Liver (tissue), 9 donors: ENCODE measurements around the gene NAA38. TPM values are rescaled to one million over a fixed set of nuclear protein-coding genes. Genes with fewer than 3 reads are reported as not detected.

Source experiments
- DNase-seq: peaks from one replicate; pipeline ENCODE4 v3.0.0-alpha.2; 2017; ENCODE audit warnings: low spot score
- H3K27ac ChIP-seq, 2 donors: one replicate each; pipeline ENCODE4 v1.7.0; 2013; ENCODE audit warnings: inconsistent platforms in 2 of 2, low read length in 2 of 2, control low read depth in 1 of 2, low read depth in 1 of 2, mild to moderate bottlenecking in 1 of 2
- H3K27me3 ChIP-seq, 4 donors: one replicate each; pipeline versions ENCODE4 v1.6.1 to v1.7.0; 2013; ENCODE audit warnings: low read length in 3 of 4, inconsistent platforms in 1 of 4, mild to moderate bottlenecking in 1 of 4, moderate library complexity in 1 of 4; ENCODE audit not compliant: control insufficient read depth in 4 of 4, insufficient read depth in 4 of 4
- H3K36me3 ChIP-seq, 4 donors: one replicate each; pipeline versions ENCODE4 v1.6.1 to v1.7.0; 2013; ENCODE audit warnings: low read length in 3 of 4, mild to moderate bottlenecking in 3 of 4, low read depth in 1 of 4, moderate library complexity in 1 of 4; ENCODE audit not compliant: control insufficient read depth in 4 of 4, insufficient read depth in 3 of 4
- H3K4me1 ChIP-seq, 4 donors: one replicate each; pipeline versions ENCODE4 v1.6.1 to v1.7.0; 2013; ENCODE audit warnings: low read length in 3 of 4, mild to moderate bottlenecking in 3 of 4, moderate library complexity in 1 of 4; ENCODE audit not compliant: control insufficient read depth in 4 of 4, insufficient read depth in 4 of 4
- H3K4me3 ChIP-seq, 3 donors: one replicate each; pipeline versions ENCODE4 v1.6.1 to v1.7.0; 2013; ENCODE audit warnings: low read length in 3 of 3, control low read depth in 1 of 3, low read depth in 1 of 3, mild to moderate bottlenecking in 1 of 3
- H3K9ac ChIP-seq, 2 donors: one replicate each; pipeline ENCODE4 v1.7.0; 2013; ENCODE audit warnings: low read length in 2 of 2, mild to moderate bottlenecking in 2 of 2, moderate library complexity in 2 of 2, control low read depth in 1 of 2, low read depth in 1 of 2
- H3K9me3 ChIP-seq, 4 donors: one replicate each; pipeline versions ENCODE4 v1.6.1 to v1.7.0; 2013; ENCODE audit warnings: low read length in 3 of 4; ENCODE audit not compliant: control insufficient read depth in 4 of 4
- EGR1 ChIP-seq, 2 donors: IDR thresholded peaks; 2 replicates each; pipeline ENCODE4 v1.6.1; 2016 to 2018; ENCODE audit warnings: antibody characterized with exemption in 2 of 2, low read depth in 2 of 2
- FOXA1 ChIP-seq: IDR thresholded peaks from 2 replicates; pipeline ENCODE4 v1.6.1; 2016; ENCODE audit warnings: antibody characterized with exemption
- FOXA2 ChIP-seq: IDR thresholded peaks from 2 replicates; pipeline ENCODE4 v1.6.1; 2016; ENCODE audit warnings: antibody characterized with exemption
- GABPA ChIP-seq, 2 donors: IDR thresholded peaks in 1 of 2; conservative IDR thresholded peaks in 1 of 2; 2 replicates each; pipeline ENCODE4 v1.6.1; 2016; ENCODE audit warnings: antibody characterized with exemption in 2 of 2, mild to moderate bottlenecking in 1 of 2, moderate library complexity in 1 of 2
- HNF4A ChIP-seq, 2 donors: conservative IDR thresholded peaks; 2 replicates each; pipeline ENCODE4 v1.6.1; 2016; ENCODE audit warnings: antibody characterized with exemption in 2 of 2, mild to moderate bottlenecking in 2 of 2
- HNF4G ChIP-seq: IDR thresholded peaks from 2 replicates; pipeline ENCODE4 v1.6.1; 2016; ENCODE audit warnings: antibody characterized with exemption
- JUND ChIP-seq, 2 donors: IDR thresholded peaks; 2 replicates each; pipeline ENCODE4 v1.6.1; 2016; ENCODE audit warnings: antibody characterized with exemption in 2 of 2
- NR2F2 ChIP-seq: IDR thresholded peaks from 2 replicates; pipeline ENCODE4 v1.6.1; 2016; ENCODE audit warnings: antibody characterized with exemption
- RAD21 ChIP-seq, 2 donors: IDR thresholded peaks; 2 replicates each; pipeline ENCODE4 v1.6.1; 2016; ENCODE audit warnings: antibody characterized with exemption in 2 of 2, mild to moderate bottlenecking in 2 of 2
- RXRA ChIP-seq, 2 donors: IDR thresholded peaks; 2 replicates each; pipeline ENCODE4 v1.6.1; 2017 to 2018; ENCODE audit warnings: antibody characterized with exemption in 2 of 2, mild to moderate bottlenecking in 1 of 2
- SP1 ChIP-seq: IDR thresholded peaks from 2 replicates; pipeline ENCODE4 v1.6.1; 2018; ENCODE audit warnings: antibody characterized with exemption, mild to moderate bottlenecking
- TAF1 ChIP-seq: conservative IDR thresholded peaks from 2 replicates; pipeline ENCODE4 v1.6.1; 2016; ENCODE audit warnings: antibody characterized with exemption, mild to moderate bottlenecking
- YY1 ChIP-seq: IDR thresholded peaks from 2 replicates; pipeline ENCODE4 v1.6.1; 2016; ENCODE audit warnings: antibody characterized with exemption, mild to moderate bottlenecking
- WGBS: extraction: QIAGEN DNeasy Blood & Tissue Kit; methylation state at CpG from one replicate; pipeline ENCODE4 v1.1.7; 2013; 5-methylcytosine and 5-hydroxymethylcytosine counted together
- polyA plus RNA-seq, 2 donors: library from polyadenylated mRNA; stranded (reverse) in 1 of 2; unstranded in 1 of 2; fragments of 200-250 nt in 1 of 2; fragments of >200 nt in 1 of 2; fragmentation: Nextera tagmentation in 1 of 2; extraction: Ambion mirVana in 1 of 2; gene quantifications; one replicate each; pipeline versions ENCODE4 v1.2.1 to v1.2.3, GENCODE V29; 2013 to 2015
- total RNA-seq, 2 donors: library from RNA; depleted of rRNA; stranded (reverse); fragments of >200 nt; gene quantifications; one replicate each; pipeline ENCODE4 v1.2.3, GENCODE V29; 2014
- TF ChIP-seq, protein P1 (sequence below): IDR thresholded peaks from 2 replicates; pipeline ENCODE4 v1.6.1; 2016; ENCODE audit warnings: antibody characterized with exemption, mild to moderate bottlenecking
- TF ChIP-seq, protein P2 (sequence below): fragments of 150-350 bp; IDR thresholded peaks from 2 replicates; pipeline ENCODE4 v1.5.1; 2017; ENCODE audit warnings: improper control_type of control experiment, low read depth, low read length; ENCODE audit not compliant: missing input control
- TF ChIP-seq, protein P3 (sequence below): IDR thresholded peaks from 2 replicates; pipeline ENCODE4 v1.6.1; 2016; ENCODE audit warnings: antibody characterized with exemption
- TF ChIP-seq, protein P4 (sequence below): IDR thresholded peaks from 2 replicates; pipeline ENCODE4 v1.6.1; 2016; ENCODE audit warnings: antibody characterized with exemption
- TF ChIP-seq, protein P5 (sequence below): IDR thresholded peaks from 2 replicates; pipeline ENCODE4 v1.6.1; 2016; ENCODE audit warnings: antibody characterized with exemption
- donor health status: healthy.
- donor health status: healthy.
- donor health status: healthy.
- donor health status: healthy.
- donor health status: healthy.

The NAA38 gene
- total and polyA plus RNA-seq, 4 donors: 24.3 to 118 (median 56.8) TPM

- TF ChIP-seq, protein P1, sequence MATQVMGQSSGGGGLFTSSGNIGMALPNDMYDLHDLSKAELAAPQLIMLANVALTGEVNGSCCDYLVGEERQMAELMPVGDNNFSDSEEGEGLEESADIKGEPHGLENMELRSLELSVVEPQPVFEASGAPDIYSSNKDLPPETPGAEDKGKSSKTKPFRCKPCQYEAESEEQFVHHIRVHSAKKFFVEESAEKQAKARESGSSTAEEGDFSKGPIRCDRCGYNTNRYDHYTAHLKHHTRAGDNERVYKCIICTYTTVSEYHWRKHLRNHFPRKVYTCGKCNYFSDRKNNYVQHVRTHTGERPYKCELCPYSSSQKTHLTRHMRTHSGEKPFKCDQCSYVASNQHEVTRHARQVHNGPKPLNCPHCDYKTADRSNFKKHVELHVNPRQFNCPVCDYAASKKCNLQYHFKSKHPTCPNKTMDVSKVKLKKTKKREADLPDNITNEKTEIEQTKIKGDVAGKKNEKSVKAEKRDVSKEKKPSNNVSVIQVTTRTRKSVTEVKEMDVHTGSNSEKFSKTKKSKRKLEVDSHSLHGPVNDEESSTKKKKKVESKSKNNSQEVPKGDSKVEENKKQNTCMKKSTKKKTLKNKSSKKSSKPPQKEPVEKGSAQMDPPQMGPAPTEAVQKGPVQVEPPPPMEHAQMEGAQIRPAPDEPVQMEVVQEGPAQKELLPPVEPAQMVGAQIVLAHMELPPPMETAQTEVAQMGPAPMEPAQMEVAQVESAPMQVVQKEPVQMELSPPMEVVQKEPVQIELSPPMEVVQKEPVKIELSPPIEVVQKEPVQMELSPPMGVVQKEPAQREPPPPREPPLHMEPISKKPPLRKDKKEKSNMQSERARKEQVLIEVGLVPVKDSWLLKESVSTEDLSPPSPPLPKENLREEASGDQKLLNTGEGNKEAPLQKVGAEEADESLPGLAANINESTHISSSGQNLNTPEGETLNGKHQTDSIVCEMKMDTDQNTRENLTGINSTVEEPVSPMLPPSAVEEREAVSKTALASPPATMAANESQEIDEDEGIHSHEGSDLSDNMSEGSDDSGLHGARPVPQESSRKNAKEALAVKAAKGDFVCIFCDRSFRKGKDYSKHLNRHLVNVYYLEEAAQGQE: no peak
Observed at GRCh38 chr17:7831233-7831632, 26.1 kb downstream of the NAA38 start (continued).

GRCh38 chr17:7830616-7831015 lies 26.7 kb downstream of the NAA38 start:
- WGBS: 86% methylated on average over 8 of the region's 8 CpGs
- Histone ChIP-seq H3K36me3 (no peaks in the 10 kb centered on the region), H3K4me1 (peaks cover 6 to 21% (median 14%) of the 10 kb centered on the region in 4 donors), H3K27me3 (no peaks in the 10 kb centered on the region), H3K9ac (no peak overlapping the region), H3K9me3 (no peaks in the 10 kb centered on the region), H3K4me3 (no peak overlapping the region), H3K27ac (no peak overlapping the region)
- TF ChIP-seq SP1: no peak
- no peak for TF ChIP-seq RAD21 (IDR thresholded peaks at IDR 0.05)
- TF ChIP-seq, protein P2, sequence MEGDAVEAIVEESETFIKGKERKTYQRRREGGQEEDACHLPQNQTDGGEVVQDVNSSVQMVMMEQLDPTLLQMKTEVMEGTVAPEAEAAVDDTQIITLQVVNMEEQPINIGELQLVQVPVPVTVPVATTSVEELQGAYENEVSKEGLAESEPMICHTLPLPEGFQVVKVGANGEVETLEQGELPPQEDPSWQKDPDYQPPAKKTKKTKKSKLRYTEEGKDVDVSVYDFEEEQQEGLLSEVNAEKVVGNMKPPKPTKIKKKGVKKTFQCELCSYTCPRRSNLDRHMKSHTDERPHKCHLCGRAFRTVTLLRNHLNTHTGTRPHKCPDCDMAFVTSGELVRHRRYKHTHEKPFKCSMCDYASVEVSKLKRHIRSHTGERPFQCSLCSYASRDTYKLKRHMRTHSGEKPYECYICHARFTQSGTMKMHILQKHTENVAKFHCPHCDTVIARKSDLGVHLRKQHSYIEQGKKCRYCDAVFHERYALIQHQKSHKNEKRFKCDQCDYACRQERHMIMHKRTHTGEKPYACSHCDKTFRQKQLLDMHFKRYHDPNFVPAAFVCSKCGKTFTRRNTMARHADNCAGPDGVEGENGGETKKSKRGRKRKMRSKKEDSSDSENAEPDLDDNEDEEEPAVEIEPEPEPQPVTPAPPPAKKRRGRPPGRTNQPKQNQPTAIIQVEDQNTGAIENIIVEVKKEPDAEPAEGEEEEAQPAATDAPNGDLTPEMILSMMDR: no peak
- TF ChIP-seq, protein P3, sequence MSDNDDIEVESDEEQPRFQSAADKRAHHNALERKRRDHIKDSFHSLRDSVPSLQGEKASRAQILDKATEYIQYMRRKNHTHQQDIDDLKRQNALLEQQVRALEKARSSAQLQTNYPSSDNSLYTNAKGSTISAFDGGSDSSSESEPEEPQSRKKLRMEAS: no peak
- no peak for TF ChIP-seq GABPA (IDR thresholded peaks at IDR 0.05 in 1 of 2, conservative IDR thresholded peaks at IDR 0.05 in 1 of 2)
- TF ChIP-seq EGR1 (IDR thresholded peaks at IDR 0.05; ENCODE audit: low read depth in 2 of 2): no peak
- TF ChIP-seq TAF1: no peak
- no peak for TF ChIP-seq NR2F2
- TF ChIP-seq, protein P4, sequence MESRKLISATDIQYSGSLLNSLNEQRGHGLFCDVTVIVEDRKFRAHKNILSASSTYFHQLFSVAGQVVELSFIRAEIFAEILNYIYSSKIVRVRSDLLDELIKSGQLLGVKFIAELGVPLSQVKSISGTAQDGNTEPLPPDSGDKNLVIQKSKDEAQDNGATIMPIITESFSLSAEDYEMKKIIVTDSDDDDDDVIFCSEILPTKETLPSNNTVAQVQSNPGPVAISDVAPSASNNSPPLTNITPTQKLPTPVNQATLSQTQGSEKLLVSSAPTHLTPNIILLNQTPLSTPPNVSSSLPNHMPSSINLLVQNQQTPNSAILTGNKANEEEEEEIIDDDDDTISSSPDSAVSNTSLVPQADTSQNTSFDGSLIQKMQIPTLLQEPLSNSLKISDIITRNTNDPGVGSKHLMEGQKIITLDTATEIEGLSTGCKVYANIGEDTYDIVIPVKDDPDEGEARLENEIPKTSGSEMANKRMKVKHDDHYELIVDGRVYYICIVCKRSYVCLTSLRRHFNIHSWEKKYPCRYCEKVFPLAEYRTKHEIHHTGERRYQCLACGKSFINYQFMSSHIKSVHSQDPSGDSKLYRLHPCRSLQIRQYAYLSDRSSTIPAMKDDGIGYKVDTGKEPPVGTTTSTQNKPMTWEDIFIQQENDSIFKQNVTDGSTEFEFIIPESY: no peak
- no peak for TF ChIP-seq YY1
- TF ChIP-seq FOXA1: no peak
- TF ChIP-seq, protein P1: no peak
- no peak for TF ChIP-seq FOXA2
- no peak for TF ChIP-seq RXRA (IDR thresholded peaks at IDR 0.05)
- TF ChIP-seq HNF4A (conservative IDR thresholded peaks at IDR 0.05): no peak
- no peak for TF ChIP-seq HNF4G
- TF ChIP-seq, protein P5, sequence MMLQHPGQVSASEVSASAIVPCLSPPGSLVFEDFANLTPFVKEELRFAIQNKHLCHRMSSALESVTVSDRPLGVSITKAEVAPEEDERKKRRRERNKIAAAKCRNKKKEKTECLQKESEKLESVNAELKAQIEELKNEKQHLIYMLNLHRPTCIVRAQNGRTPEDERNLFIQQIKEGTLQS: no peak
- no peak for TF ChIP-seq JUND (IDR thresholded peaks at IDR 0.05)
- no peak for DNase-seq
